SK-MEL-5 (cell line): ENCODE data around the gene MSH5. TPM values are rescaled to one million over a fixed set of nuclear protein-coding genes. Genes with fewer than 3 reads are reported as not detected.

Experiments used
- DNase-seq: peaks from one replicate; pipeline ENCODE4 v3.0.0-alpha.2; 2016; ENCODE audit warnings: low read depth, low spot score
- in situ Hi-C: cut with HindIII; loops from 2 replicates; pipeline ENCODE4 v1.10.0; 2016; ENCODE audit warnings: low sequenced_read_pairs, high pct_unique_total_duplicates, low pct_unique_long_range_greater_than_20kb
- total RNA-seq: library from RNA; depleted of rRNA; stranded (reverse); fragments of >200 nt; shearing (Covaris generic); gene quantifications from 2 replicates; pipeline ENCODE4 v1.2.3, GENCODE V29; 2014

Gene MSH5
- total RNA-seq, 1 experiment from 2014 or later: 16.1 TPM

DNA sequence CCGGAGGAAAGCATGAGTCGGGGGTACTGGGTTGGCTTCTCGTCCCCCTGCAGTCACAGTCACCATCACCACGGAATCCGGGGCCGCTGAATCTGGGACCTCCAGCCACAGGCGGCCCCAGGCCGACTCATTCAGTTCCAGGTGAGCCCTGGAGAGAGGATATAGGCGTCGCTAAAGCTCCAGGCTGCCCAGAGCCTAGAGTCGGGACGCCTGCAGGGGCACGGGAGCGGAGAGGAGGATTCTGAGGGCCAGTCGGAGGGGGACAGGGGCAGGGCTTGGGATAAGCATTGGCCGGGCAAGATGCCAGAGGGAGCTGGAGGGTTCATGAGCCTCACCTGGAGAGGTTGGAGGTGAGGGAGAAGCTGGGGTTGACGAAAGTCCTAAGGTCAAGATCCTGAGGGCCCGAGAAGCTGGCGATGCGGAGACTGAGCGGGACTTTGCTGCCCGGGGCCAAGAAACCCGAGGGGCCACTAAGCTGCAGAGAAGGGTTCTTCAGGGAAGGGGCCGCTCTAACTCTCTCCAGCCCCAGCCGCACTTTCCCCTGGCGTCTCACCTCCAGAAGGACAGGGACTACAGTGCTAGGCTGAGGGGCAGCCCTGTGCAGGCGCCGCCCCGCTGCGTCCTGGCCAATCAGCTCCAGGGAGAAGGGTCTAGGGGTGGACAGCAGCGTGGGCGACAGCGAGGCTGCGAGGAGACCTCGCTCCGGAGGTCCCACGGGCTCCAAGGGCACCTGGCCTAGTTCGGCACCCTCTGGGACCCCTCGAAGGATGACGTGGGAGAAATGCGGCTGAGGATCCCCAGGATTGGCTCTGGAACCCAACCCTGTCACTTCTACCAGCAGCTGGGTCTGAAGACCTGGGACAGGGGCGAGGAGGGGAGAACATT lies 26.3 kb downstream of the MSH5 start:
- in situ Hi-C loops: no loop called here
- DNase-seq: peak; percentile 19

DNA sequence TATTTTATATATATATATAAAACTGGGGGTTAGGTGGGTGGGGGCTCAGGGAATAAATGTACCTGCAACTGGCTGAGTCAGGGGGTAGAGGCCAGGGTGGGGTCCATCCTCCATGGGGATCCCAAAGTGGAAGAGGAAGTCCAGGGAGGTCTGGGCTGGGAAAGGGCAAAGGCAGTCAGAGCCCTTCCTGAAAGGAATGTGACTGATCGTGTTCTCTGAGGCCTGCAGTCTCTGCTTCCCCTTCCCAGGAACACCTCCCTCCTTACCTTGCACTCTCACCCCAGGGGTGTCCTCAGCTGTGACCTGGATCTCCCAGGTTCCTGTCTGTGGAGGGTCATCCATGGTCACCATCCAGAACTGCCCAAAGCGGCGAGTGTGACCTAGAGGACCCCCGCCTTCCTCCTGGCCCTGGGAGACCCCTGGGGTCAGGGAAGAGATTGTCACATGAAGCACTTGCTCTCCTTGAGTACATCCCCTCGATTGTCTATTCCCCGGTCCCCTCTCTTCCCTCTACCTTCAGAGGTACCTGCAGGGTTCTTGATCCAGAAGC lies 27.4 kb downstream of the MSH5 start:
- no peak for DNase-seq
- in situ Hi-C loops: no loop called here

DNA sequence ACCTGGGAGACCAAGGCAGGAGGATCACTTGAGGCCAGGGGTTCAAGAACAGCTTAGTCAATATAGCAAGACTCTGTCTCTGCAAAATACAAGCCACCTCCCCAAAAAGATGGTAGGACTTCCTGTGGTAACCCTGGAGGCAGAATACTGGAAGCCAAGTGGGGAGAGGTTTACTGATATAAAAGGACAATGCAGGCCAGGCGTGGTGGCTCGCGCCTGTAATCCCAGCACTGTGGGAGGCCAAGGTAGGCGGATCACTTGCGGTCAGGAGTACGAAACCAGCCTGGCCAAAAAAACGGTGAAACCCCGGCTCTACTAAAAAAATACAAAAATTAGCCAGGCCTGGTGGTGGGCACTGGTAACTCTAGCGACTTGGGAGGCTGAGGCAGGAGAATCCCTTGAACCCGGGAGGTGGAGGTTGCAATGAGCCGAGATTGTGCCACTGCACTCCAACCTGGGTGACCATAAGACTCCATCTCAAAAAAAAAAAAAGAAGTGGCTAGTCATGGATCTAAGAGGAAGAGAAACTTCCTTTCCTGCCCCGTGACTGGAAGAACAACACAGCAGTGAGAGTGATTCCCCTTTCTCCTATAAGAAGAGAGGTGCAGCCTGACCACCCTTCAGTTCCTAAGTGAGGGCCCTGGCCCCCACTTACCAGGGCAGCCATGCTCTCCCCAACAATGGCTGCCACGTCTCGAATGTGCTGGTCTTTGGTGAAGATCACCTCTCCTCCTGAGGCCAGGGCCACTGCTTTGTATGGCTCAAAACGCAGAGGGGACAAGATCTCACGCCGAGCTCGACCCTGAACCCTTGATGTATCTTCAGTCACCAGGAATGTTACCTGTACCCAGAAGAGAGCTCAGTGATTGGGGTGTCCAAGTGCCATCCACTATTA lies 28.8 kb downstream of the MSH5 start:
- in situ Hi-C loops: no loop called here

DNA sequence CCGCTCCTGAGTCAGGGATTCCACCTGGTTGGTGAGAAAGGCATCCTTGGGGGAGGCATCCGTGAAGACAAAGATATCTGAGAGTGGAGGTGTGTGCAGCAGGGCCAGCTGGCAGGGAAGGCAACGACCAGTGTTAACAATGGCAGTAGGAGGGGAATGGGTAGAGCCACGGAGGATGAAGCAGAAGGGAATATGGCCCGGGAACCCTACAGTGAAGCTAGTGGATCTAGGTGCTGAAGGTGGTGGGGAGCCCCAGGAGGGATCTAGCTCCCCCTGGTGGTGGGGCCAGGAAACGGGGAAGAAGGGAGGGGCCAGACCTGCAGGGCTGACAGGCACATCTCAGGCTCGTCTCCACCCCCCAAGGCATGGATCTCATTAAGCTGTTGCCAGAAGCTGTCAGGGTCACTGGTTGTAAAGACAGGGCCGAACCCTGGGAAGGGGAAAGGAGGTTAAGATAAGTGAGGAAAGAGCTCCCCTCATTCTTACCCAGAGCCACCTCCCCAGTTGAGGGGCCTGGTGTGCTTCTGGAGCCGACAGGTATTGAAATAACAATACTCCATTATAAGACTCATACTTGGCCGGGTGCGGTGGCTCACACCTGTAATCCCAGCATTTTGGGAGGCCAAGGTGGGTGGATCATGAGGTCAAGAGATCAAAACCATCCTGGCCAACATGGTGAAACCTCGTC lies 30.0 kb downstream of the MSH5 start:
- in situ Hi-C loops: no loop called here
- DNase-seq: peak; percentile 68

More for the DNA sequence above, 28.8 kb downstream of the MSH5 start:
- no peak for DNase-seq

DNA sequence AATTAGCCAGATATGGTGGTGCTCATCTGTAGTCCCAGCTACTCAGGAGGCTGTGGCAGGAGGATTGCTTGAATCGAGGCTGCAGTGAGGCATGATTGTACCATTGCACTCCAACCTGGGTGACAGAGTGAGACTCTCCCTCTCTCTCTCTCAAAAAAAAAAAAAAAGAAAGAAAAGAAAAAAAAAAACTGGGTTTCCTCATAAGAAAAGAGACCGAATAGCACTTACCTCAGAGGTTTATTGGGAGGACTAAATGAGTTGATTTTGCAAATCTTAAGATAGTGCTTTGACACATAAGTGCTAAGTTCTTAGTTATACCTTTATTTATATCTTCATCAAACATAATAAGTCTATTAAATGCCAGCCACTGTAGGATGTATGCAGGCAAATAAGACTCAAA lies 31.1 kb downstream of the MSH5 start:
- in situ Hi-C loops: no loop called here
- no peak for DNase-seq

DNA sequence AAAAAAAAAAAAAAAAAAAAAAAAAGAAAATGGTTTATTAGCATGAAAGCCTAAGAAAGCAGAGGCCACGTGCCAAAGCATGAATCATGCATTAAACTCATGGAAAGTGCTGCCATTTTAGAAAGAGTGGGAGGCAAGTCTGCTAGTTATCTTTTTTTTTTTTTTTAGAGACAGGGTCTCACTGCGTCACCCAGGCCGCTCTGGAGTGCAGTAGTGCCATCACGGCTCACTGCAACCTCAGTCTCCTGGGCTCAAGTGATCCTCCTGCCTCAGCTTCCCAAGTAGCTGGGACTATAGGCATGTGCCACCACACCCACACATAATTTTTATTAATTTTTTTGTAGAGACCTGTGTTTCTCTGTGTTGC lies 32.2 kb downstream of the MSH5 start:
- in situ Hi-C loops: no loop called here
- no peak for DNase-seq

GRCh38 chr6:31775184-31775583 lies 35.4 kb downstream of the MSH5 start:
- in situ Hi-C loops: no loop called here
- no peak for DNase-seq

- DNase-seq: no peak
- in situ Hi-C loops: no loop called here
Measured at GRCh38 chr6:31775633-31776484, 36.1 kb downstream of the MSH5 start.

DNA sequence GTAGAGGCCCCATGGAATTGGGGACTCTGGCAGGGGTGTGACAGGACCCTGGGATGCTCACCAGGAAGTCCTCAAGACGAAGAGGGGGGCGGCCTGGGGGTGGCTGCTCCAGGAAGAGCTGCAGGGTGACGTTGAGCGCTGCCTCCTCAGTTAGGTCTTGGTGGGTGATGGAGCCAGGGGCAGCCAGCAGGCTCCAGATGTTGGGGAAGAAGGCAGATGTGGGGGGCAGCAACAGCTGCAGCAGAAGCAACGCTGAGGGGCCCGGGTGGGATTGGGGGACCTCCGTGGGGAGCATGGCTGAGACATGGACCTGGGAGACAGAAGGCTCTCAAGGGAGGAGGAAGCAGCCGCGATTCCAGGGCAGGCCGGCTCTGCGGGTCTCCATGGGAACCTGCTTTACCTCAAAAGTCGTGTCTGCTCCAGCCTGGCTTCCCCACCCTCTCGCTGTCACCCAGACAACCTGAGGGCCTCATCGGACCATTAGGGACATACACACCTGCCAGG lies 36.7 kb downstream of the MSH5 start:
- in situ Hi-C loops: no loop called here
- DNase-seq: no peak

DNA sequence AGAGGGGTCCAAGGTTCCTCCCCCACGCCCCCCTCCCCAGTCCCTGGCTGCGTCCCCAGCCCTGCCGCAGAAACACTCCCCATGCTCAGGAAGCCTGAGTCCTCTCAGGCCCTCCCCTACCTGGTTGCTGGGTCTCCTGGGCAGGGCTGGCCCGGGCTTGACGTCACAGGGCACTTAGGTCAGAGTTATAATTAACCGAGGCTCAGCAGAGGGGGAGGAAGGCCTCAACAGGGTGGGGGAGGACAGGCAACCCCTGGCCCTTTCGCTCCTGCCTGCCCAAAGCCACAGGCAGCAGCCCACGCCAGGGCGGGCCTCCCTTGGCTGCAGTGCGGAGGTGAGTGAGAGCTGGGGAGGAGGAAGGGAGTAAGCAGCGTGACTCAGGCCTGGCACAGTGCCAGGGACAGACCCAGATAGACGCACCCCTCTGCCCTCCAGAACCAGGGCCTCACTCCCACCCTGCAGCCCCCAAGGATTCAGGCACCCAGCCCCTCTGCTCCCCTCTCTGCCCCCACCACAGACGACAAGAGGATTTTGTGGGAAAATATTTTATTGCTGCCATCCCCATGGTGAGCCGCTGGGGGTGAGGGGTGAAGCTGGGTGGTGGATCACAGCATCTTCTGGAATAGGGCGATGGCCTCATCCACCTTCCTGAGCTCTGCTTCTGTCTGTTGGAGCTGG lies 37.3 kb downstream of the MSH5 start, which contains the start of gene VWA7:
VWA7 (minus strand) TSS at position 340 of the 678 bp plus-strand sequence. CDS start 549 bp downstream, outside the sequence.
- peak; percentile 26 for DNase-seq

GRCh38 chr6:31777667-31778050 lies 37.9 kb downstream of the MSH5 start:
- DNase-seq: no peak
- in situ Hi-C loops: no loop called here

More for the DNA sequence above, 37.3 kb downstream of the MSH5 start, which contains the start of gene VWA7:
- in situ Hi-C loops: no loop called here

- in situ Hi-C loops: no loop called here
- no peak for DNase-seq
Measured at GRCh38 chr6:31778193-31778592, 38.4 kb downstream of the MSH5 start.

DNA sequence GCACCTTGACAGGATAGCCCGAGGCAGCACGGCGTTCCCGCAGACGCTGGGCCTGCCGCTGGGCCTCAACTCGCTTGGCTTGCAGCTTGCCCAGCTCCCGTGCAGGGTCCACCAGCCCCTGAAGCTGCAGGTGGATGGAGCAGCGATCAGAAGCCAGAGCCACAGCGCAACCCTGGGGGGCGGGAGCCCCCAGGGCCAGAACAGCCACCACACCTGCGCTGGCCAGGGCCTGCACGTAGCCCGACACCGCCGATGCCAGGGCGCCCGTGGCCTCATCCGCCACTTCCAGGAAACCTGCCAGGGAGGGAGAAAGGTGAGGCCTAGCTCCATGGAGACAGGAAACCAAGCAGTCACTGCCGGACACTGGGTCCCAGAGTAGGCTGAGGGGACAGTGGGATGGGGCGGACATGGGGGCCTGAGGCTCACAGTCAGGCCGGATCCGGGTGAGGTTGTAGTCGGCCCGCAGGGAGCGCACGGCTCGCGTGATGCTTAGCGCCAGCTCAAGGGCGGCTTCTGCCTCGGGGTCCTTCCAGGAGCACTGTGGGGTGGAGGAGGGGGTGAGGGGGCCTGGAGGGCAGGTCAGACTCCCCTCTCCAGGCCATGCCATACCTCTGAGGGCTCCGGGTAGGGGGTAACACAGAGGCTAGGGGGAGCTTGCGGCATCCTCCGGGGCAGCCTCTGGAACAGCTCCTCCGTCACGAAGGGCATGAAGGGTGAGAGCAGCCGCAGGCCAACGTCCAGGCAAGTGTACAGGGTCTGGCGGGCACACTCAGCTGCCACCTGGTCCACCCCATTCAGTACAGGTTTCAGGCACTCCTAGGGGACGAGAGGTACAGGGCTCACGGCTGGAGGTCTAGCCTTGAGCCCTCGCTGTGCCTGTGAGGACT lies 39.4 kb downstream of the MSH5 start:
- DNase-seq: no peak
- in situ Hi-C loops: no loop called here

GRCh38 chr6:31779908-31780307 lies 40.1 kb downstream of the MSH5 start:
- DNase-seq: no peak
- in situ Hi-C loops: no loop called here

DNA sequence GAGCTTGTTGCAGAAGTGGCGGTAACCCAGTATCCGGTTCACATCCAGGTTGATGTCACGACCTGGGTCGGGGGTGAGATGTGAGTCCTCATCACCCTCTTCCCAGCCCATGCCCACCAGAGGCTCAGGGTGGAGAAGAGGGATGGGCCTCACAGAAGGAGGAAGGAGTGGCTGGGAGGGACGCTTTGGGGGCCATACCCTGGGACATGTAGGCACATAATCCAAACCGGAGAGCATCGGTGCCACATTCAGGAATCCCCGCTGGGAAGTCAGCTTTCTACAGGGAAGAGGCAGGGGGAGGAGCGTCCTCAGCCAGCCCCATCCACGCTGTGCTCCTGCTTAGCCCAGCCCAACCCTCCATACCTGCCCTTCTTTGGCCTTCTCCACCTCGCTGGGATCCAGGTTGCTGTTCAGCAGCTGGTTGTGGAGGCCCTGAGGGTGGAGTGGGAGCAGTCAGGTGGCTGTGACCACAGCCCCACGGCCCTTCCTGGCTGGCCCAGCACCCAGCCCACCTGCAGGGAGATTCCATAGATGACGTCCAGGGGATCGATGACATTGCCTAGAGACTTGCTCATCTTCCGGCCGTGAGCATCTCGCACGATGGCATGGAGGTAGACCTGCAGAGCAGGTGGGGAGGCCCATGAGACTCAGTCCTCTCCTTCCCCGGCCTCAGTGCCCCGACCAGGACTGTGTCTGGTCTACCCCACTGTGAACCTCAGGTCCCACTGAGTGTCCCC lies 40.9 kb downstream of the MSH5 start:
- DNase-seq: no peak
- in situ Hi-C loops: no loop called here
